ENCODE measurements around the gene KCNC3. TPM values are rescaled to one million over a fixed set of nuclear protein-coding genes. Genes with fewer than 3 reads are reported as not detected.

The KCNC3 gene
- total and polyA plus RNA-seq, 2 of the 13 experiments (the other 11 are each of a cell fraction or from before 2014, with no cell fraction given) = 0.29 to 1.7 TPM

DNA sequence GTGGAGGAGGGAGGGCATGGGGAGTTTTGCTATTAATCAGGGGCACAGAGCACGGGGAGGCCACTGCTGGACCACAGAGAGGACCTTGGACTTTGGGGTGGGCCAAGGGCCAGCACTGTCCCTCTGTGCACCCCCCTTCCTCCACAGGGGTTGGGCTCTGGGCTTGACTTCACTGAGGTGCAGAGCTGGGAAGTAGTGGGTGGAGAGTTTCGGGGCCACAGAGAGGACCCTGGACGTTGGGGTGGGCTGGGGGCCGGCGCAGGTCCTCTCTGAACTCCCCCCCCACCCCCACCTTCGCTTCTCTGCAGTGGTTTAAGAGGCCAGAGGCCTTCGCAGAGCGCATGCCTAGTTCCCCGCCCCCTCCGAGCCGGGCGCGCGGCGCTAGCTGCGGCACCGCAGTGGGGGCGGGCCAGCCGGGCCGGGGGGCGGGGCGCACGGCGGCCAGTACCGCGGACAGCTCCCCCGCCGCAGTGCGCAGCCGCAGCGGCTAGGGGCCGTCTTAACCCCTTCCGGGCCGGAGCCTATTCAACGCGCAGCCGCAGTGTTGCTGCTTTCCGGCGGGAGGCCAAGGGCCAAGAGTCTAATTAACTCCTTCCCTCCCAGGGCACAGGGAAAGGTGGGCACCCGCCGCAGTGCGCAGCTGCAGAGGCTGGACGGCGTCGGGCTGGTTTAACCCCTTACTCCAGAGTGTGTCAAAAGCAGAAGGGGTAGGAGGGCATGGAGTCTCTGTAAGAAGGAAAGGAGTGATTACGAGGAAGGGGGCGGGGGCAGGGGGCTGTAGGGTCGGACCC, 3.7 kb downstream of the KCNC3 start (continued):
- TF ChIP-seq, protein P1, sequence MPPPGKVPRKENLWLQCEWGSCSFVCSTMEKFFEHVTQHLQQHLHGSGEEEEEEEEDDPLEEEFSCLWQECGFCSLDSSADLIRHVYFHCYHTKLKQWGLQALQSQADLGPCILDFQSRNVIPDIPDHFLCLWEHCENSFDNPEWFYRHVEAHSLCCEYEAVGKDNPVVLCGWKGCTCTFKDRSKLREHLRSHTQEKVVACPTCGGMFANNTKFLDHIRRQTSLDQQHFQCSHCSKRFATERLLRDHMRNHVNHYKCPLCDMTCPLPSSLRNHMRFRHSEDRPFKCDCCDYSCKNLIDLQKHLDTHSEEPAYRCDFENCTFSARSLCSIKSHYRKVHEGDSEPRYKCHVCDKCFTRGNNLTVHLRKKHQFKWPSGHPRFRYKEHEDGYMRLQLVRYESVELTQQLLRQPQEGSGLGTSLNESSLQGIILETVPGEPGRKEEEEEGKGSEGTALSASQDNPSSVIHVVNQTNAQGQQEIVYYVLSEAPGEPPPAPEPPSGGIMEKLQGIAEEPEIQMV (CRISPR knock-in tag; IDR thresholded peaks at IDR 0.05; ENCODE audit: low read depth) = peak; percentile 19; the same call in 1 of the 2 replicates
- TF ChIP-seq SALL1 (CRISPR knock-in tag; IDR thresholded peaks at IDR 0.05) = peak; percentile 87
- no peak for TF ChIP-seq ZNF484 (CRISPR knock-in tag; IDR thresholded peaks at IDR 0.05; ENCODE audit: borderline replicate concordance, low read depth)
- no peak for TF ChIP-seq SRSF4 (IDR thresholded peaks at IDR 0.05; ENCODE audit: low read depth, low read length, poor library complexity, severe bottlenecking)
- no peak for TF ChIP-seq CEBPB (IDR thresholded peaks at IDR 0.05; ENCODE audit: borderline replicate concordance, low read depth, low read length)
- no peak for TF ChIP-seq ZC3H4 (CRISPR knock-in tag; IDR thresholded peaks at IDR 0.05; ENCODE audit: borderline replicate concordance)
- TF ChIP-seq ZSCAN30 (CRISPR knock-in tag; IDR thresholded peaks at IDR 0.05) = no peak
- no peak for TF ChIP-seq TAF15 (IDR thresholded peaks at IDR 0.05; ENCODE audit: low read depth, low read length, poor library complexity, severe bottlenecking)
- TF ChIP-seq, protein P2, sequence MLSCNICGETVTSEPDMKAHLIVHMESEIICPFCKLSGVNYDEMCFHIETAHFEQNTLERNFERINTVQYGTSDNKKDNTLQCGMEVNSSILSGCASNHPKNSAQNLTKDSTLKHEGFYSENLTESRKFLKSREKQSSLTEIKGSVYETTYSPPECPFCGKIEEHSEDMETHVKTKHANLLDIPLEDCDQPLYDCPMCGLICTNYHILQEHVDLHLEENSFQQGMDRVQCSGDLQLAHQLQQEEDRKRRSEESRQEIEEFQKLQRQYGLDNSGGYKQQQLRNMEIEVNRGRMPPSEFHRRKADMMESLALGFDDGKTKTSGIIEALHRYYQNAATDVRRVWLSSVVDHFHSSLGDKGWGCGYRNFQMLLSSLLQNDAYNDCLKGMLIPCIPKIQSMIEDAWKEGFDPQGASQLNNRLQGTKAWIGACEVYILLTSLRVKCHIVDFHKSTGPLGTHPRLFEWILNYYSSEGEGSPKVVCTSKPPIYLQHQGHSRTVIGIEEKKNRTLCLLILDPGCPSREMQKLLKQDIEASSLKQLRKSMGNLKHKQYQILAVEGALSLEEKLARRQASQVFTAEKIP (CRISPR knock-in tag; IDR thresholded peaks at IDR 0.05; ENCODE audit: borderline replicate concordance) = no peak
- TF ChIP-seq, protein P3, sequence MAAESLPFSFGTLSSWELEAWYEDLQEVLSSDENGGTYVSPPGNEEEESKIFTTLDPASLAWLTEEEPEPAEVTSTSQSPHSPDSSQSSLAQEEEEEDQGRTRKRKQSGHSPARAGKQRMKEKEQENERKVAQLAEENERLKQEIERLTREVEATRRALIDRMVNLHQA (CRISPR knock-in tag; IDR thresholded peaks at IDR 0.05) = no peak
- TF ChIP-seq, protein P4, sequence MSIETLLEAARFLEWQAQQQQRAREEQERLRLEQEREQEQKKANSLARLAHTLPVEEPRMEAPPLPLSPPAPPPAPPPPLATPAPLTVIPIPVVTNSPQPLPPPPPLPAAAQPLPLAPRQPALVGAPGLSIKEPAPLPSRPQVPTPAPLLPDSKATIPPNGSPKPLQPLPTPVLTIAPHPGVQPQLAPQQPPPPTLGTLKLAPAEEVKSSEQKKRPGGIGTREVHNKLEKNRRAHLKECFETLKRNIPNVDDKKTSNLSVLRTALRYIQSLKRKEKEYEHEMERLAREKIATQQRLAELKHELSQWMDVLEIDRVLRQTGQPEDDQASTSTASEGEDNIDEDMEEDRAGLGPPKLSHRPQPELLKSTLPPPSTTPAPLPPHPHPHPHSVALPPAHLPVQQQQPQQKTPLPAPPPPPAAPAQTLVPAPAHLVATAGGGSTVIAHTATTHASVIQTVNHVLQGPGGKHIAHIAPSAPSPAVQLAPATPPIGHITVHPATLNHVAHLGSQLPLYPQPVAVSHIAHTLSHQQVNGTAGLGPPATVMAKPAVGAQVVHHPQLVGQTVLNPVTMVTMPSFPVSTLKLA (IDR thresholded peaks at IDR 0.05) = no peak
- TF ChIP-seq, protein P5, sequence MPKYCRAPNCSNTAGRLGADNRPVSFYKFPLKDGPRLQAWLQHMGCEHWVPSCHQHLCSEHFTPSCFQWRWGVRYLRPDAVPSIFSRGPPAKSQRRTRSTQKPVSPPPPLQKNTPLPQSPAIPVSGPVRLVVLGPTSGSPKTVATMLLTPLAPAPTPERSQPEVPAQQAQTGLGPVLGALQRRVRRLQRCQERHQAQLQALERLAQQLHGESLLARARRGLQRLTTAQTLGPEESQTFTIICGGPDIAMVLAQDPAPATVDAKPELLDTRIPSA (CRISPR knock-in tag; IDR thresholded peaks at IDR 0.05; ENCODE audit: borderline replicate concordance) = no peak
- no peak for TF ChIP-seq EP300 (IDR thresholded peaks at IDR 0.05; ENCODE audit: low read depth in 2 of 2, low read length in 2 of 2)
- no peak for TF ChIP-seq EP300 (CRISPR knock-in tag; IDR thresholded peaks at IDR 0.05; ENCODE audit: borderline replicate concordance)
- TF ChIP-seq, protein P6, sequence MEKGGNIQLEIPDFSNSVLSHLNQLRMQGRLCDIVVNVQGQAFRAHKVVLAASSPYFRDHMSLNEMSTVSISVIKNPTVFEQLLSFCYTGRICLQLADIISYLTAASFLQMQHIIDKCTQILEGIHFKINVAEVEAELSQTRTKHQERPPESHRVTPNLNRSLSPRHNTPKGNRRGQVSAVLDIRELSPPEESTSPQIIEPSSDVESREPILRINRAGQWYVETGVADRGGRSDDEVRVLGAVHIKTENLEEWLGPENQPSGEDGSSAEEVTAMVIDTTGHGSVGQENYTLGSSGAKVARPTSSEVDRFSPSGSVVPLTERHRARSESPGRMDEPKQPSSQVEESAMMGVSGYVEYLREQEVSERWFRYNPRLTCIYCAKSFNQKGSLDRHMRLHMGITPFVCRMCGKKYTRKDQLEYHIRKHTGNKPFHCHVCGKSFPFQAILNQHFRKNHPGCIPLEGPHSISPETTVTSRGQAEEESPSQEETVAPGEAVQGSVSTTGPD (CRISPR knock-in tag; IDR thresholded peaks at IDR 0.05) = no peak
- peak; percentile 34; the same call in 1 of the 2 replicates for TF ChIP-seq KAT8 (CRISPR knock-in tag; IDR thresholded peaks at IDR 0.05)
- TF ChIP-seq YY1 (IDR thresholded peaks at IDR 0.05; ENCODE audit: insufficient read depth, insufficient replicate concordance, low read depth, low read length) = peak; percentile 50
- TF ChIP-seq, protein P7, sequence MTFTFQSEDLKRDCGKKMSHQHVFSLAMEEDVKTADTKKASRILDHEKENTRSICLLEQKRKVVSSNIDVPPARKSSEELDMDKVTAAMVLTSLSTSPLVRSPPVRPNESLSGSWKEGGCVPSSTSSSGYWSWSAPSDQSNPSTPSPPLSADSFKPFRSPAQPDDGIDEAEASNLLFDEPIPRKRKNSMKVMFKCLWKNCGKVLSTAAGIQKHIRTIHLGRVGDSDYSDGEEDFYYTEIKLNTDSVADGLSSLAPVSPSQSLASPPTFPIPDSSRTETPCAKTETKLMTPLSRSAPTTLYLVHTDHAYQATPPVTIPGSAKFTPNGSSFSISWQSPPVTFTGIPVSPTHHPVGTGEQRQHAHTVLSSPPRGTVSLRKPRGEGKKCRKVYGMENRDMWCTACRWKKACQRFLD (CRISPR knock-in tag; IDR thresholded peaks at IDR 0.05; ENCODE audit: borderline replicate concordance) = no peak

Measured in HepG2 (cell line).